ENCODE measurements around the gene SOCS7.

Gene SOCS7

GRCh38 chr17:38364741-38365140 is 13.1 kb downstream of the SOCS7 start:
- TF ChIP-seq GATA2 (IDR thresholded peaks at IDR 0.05; ENCODE audit: low read depth, low read length) (no peak), GATA3 (IDR thresholded peaks at IDR 0.05; ENCODE audit: low read depth, low read length) (no peak)

GRCh38 chr17:38369124-38369886 is 17.7 kb downstream of the SOCS7 start:
- TF ChIP-seq GATA2 (IDR thresholded peaks at IDR 0.05; ENCODE audit: low read depth, low read length) = no peak
- no peak for TF ChIP-seq GATA3 (IDR thresholded peaks at IDR 0.05; ENCODE audit: low read depth, low read length)

- TF ChIP-seq GATA2 (IDR thresholded peaks at IDR 0.05; ENCODE audit: low read depth, low read length) = no peak
- TF ChIP-seq GATA3 (IDR thresholded peaks at IDR 0.05; ENCODE audit: low read depth, low read length) = no peak
These were observed 27.8 kb downstream of the SOCS7 start for GRCh38 chr17:38379448-38379847.

DNA sequence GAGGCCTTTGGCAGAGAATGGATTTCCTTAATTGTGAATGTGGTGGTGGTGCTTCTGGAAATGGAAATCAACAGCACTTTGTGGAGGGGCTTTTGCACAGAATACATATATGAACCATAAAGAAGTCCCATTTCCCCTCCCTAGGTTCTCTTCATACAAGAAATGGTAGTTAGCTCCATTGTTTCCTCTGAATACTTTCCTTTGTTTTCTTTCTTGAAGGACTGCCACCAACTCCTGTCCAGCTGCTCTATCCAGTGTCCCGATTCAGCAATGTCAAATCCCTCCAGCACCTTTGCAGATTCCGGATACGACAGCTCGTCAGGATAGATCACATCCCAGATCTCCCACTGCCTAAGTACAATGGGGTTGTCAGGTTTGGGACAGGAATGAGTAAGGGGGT is 43.4 kb downstream of the SOCS7 start:
- TF ChIP-seq GATA2 (IDR thresholded peaks at IDR 0.05; ENCODE audit: low read depth, low read length) = no peak
- TF ChIP-seq GATA3 (IDR thresholded peaks at IDR 0.05; ENCODE audit: low read depth, low read length) = no peak

DNA sequence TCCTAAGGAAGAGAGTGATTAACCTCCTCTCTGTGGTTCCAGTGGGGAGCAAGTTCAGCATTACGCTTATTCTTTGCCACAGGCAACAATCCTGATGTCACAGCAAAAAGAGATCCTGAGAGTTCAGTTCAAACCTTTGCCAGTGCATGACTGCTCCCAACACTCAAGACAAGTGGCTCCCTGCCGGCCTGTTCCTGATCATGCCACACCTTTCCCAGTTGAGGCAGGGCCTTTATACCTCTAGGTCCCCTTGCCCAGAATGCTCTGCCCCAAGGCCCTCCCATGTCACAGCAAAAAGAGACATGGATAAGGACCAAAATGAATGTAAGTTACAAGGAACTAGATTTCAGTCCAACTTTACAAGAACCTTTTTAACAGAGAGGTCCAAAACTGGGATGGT is 45.6 kb downstream of the SOCS7 start:
- TF ChIP-seq GATA3 (IDR thresholded peaks at IDR 0.05; ENCODE audit: low read depth, low read length) (no peak), GATA2 (IDR thresholded peaks at IDR 0.05; ENCODE audit: low read depth, low read length) (no peak)

DNA sequence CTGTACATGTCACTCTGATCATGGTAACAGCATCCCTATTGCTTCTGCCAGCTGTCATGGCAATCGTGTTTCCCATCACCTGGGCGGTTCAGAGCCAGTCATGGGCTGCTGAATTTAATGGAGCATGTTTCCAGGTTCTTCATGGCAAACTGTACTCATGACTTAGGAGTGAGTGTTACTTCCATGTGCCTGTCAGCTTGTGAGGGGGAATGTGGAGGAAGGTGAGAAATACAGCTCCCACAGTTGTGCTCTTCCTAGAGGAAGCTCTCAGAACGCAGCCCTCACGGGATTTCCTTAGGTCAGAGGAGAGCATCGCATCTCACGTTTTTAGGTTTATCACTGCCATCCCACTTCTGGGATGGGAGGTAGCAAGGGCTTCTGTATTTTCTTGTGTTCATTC is 48.6 kb downstream of the SOCS7 start:
- no peak for TF ChIP-seq GATA2 (IDR thresholded peaks at IDR 0.05; ENCODE audit: low read depth, low read length)
- no peak for TF ChIP-seq GATA3 (IDR thresholded peaks at IDR 0.05; ENCODE audit: low read depth, low read length)

DNA sequence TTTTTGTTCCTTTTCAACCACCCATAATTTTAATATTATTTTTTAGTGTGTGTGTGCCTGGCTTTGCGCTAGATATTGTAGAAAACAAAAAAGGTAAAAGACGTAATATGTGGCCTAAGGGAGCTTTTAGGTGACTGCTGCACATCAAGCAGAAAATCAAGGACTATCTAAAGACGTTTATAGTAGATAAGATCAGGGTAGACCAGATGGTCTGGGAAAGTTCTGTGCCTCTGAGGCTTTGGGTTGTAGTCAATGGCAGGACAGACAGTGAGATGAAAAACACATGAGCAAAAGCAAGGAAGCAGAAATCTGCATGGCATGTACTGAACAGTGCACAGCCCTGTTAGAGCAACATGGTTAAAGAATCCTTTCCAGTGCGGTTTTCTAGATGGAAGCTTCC is 49.8 kb downstream of the SOCS7 start:
- TF ChIP-seq GATA2 (IDR thresholded peaks at IDR 0.05; ENCODE audit: low read depth, low read length) (peak; percentile 84), GATA3 (IDR thresholded peaks at IDR 0.05; ENCODE audit: low read depth, low read length) (peak; percentile 92)

DNA sequence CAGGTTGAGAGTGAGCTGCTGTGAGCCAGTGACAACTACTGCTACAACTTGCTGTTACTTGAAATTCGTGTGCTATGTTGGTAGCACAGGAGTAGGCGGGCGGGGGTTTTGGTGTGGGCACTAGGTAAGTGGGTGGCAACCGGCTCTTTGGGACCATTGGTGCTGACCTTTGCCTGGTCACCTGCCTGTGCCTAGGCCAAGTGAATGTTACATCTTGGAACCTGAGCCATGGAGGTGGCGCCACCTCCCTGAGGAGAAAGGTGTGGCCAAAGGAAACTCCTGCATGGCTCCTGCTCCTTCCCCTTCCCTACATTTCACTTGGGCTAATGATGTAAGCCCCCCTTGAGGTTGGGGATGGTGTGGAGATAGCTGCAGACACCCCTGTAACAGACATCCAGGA is 51.3 kb downstream of the SOCS7 start:
- TF ChIP-seq GATA2 (IDR thresholded peaks at IDR 0.05; ENCODE audit: low read depth, low read length) (no peak), GATA3 (IDR thresholded peaks at IDR 0.05; ENCODE audit: low read depth, low read length) (no peak)

DNA sequence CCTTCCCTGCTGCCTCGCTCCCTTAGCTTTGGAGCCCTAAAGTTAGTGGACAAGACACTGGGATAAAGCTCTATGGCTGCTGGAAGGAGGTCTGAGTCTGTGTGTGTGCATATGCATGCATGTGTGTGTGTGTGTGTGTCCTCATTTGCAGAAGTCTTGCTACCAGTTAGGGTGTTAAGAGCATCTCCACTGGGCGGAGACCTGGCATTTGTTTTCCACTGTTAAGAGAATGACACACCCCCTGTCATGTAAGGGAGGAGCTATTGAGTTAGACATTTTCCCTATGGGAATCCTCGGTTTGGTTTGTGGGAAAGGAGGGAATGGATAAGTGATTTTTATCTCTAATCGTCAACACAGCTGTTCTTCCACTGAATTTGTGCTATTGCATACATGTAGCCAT is 51.8 kb downstream of the SOCS7 start:
- TF ChIP-seq GATA3 (IDR thresholded peaks at IDR 0.05; ENCODE audit: low read depth, low read length) (peak; percentile 56; the same call in 1 of the 2 replicates), GATA2 (IDR thresholded peaks at IDR 0.05; ENCODE audit: low read depth, low read length) (peak; percentile 40; the same call in 1 of the 2 replicates)

DNA sequence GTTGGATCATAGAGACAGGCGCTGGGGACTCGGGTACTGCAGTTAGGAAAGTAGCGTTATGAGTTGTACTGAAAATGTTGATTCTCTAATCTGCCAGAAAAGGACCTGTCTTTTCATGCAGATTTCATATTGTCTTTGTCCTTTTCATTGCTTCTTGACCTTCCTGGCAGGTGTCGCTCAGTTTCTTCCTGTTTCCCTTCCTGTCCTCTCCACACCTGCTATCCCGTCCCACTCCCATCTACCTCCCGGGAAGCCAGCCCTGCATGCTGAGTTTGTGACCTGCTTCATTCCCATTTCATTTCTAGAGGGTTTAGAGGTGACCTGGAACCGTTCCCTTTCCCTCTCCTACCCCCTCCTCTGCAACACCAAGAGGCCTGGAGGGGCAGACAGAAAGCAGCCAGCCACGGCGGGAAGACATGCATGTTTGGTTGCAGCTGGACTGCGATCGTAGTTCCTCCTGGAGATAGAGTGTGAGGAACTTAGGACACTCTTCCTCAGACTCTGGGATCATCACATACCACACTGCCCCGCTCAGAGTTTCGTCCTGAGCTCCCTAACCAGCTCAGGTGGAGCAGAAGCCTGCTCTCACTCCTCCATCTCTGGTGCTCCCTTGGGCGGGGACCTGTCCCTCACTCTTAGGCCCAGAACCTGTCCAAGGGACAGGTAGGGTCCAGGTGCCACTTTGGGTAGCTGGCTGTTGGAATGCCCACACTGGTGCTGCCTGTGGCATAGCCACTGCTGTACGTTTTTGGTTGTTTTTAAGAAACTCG is 52.7 kb downstream of the SOCS7 start:
- TF ChIP-seq GATA3 (IDR thresholded peaks at IDR 0.05; ENCODE audit: low read depth, low read length) = no peak
- no peak for TF ChIP-seq GATA2 (IDR thresholded peaks at IDR 0.05; ENCODE audit: low read depth, low read length)

GRCh38 chr17:38405654-38406053 is 54.0 kb downstream of the SOCS7 start:
- TF ChIP-seq GATA3 (IDR thresholded peaks at IDR 0.05; ENCODE audit: low read depth, low read length) (no peak), GATA2 (IDR thresholded peaks at IDR 0.05; ENCODE audit: low read depth, low read length) (no peak)

DNA sequence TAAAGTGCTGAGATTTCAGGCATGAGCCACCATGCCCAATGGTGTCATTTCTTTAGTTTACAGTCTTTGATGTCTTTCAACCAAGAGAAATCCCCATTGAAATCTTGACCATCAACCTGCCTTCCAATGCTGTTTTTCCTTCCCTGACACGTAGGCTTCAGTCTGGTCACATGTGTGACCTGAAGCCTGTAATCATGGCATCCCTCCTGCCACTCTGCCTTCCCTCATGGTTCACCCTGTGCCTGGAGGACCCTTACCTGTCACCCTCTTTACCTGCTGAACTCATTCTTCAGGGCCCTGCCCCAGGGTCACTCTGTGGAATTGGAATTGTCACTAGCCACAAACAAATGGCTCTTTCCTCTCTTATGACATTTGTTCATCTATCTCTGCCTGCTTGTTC is 58.6 kb downstream of the SOCS7 start:
- TF ChIP-seq GATA3 (IDR thresholded peaks at IDR 0.05; ENCODE audit: low read depth, low read length) (no peak), GATA2 (IDR thresholded peaks at IDR 0.05; ENCODE audit: low read depth, low read length) (no peak)

- TF ChIP-seq GATA3 (IDR thresholded peaks at IDR 0.05; ENCODE audit: low read depth, low read length) (no peak), GATA2 (IDR thresholded peaks at IDR 0.05; ENCODE audit: low read depth, low read length) (no peak)
These were observed 63.9 kb downstream of the SOCS7 start for GRCh38 chr17:38415250-38416194.

DNA sequence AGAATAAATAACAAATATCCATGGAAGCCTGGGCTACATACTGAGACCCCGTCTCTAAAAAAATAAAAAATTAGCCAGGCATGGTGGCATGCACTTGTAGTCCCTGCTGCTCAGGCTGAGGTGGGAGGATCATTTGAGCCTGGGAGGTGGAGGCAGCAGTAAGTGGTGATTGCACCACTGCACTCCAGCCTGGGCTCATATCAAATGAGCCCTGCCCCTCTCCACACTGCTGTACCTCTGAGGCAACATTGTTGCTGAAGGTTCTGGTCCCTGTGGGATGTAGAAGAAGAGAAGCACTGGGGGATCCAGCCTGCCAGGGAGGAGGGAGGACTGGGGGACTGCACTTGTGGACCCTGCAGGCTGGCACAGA is 65.2 kb downstream of the SOCS7 start:
- no peak for TF ChIP-seq GATA2 (IDR thresholded peaks at IDR 0.05; ENCODE audit: low read depth, low read length)
- TF ChIP-seq GATA3 (IDR thresholded peaks at IDR 0.05; ENCODE audit: low read depth, low read length) = no peak

Data from SH-SY5Y (cell line).